Left forelimb (tissue), 1 donor: ENCODE results near the gene UNC13C.
"Not testable (repeated sequence)": the region's sequence is repeated elsewhere in the genome, so short reads cannot be mapped to it uniquely, and the experiment has no call there.

Experiments
- DNase-seq: peaks from one replicate; pipeline ENCODE4 v3.0.0-alpha.2; 2018; ENCODE audit warnings: low spot score

UNC13C gene

GRCh38 chr15:53978253-53978906, at the start of gene UNC13C:
TSS of gene UNC13C (plus strand) at chr15:53978441. CDS start at chr15:54012904, 34,463 bp downstream.
- DNase-seq, result peak; percentile 67

DNA sequence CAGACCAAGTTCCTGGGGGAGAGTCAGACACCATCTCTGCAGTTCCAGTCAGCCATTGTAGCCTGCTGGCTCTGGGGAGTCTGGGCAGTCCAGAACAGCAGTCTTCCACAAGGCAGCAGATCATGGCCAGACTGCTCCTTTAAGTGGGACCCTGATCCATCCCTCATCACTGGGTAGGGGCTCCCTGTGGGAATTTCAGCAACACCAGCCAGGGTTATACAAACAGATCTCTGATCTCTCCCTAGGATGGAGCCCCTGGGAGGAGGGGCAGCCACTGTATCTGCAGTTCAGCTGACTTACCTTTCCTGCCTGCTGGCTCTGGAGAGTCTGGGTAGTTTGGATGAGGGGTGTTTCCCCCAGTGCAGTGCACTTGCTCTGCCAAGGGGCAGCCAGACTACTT, 42.1 kb upstream of the UNC13C start:
- DNase-seq, result no peak

GRCh38 chr15:53937632-53938031, 40.6 kb upstream of the UNC13C start:
- not testable (repeated sequence) for DNase-seq

DNA sequence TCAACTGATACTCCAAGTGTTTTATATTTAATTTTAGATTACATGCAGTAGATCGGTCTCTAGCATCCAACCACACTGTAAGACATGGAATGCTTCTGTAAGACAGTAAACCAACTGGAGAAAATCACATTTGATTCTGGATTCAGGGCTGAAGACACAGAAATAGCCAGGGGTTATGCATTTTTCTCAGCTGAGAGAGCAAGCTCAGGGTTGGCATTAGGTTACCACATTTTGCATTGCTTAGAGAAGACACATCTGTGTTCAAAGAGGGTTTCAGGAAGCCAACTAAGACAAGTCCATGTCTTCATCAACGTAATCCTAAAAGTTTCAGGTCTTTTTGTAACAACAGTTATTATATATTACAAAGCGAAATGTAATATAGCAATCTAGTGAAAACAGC, 27.7 kb upstream of the UNC13C start:
- no peak for DNase-seq

DNA sequence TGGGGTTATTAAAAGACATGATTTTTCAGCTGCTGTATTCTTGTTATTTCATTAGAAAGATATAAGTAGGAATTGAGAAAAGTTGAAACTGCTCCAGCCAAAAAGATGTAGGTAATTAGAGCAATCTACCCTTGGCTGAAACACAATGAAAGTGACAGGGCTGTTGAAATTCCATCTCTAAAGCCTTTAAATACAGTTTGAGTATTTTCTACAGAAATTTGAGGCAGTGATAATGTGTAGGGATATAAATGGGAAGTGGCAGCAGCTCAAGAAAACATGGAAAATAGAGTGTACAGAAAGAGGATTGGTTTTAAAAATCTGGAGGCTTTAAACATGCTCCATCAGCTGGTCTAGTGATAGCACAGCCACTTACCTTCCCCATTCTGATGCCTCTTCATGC, 22.8 kb upstream of the UNC13C start:
- no peak for DNase-seq

GRCh38 chr15:53962646-53963561, 15.3 kb upstream of the UNC13C start:
- no peak for DNase-seq

GRCh38 chr15:53963801-53964200, 14.4 kb upstream of the UNC13C start:
- DNase-seq, result no peak

- no peak for DNase-seq
Measured at GRCh38 chr15:53974121-53974520, 4.1 kb upstream of the UNC13C start.

- DNase-seq, result no peak
Measured at GRCh38 chr15:53974813-53975212, 3.4 kb upstream of the UNC13C start.

- DNase-seq, result no peak
Measured at GRCh38 chr15:53976844-53977392, 1.3 kb upstream of the UNC13C start.

DNA sequence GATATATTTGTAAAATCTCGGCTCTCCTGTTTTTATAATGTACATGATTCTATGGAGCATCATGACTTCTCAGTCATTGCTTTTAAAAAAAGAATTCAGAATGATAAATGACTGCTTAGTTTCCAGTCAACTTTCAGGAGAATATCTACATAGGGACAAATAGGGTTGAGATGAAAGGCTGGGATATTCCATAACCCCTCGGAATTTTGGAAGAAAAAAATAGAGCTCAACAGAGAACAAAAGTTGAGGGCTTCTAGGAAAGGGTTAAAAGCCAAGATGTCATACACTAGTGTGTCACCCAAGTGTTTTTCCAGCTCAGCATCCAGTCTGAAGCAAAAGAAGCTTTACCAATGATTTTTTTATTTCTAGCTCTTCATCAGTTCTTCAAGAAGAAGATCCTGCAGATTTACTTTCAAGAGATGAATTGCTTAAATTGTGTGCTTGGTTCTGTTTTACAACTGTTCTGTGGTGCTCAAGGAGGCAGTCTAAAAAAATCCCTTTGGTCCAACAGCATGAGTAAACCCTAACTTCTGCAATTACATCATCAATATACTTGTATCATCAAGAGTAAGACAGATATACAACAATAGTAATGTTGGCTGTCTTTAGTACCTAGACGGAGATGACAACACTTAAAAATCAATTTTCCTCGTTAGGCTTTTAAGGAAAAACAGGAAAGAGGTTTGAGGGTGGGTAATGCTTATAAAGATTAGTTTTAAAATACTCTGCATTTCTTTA, 979 bp downstream of the UNC13C start:
- no peak for DNase-seq

- no peak for DNase-seq
Measured at GRCh38 chr15:53980021-53980420, 1.8 kb downstream of the UNC13C start.

DNA sequence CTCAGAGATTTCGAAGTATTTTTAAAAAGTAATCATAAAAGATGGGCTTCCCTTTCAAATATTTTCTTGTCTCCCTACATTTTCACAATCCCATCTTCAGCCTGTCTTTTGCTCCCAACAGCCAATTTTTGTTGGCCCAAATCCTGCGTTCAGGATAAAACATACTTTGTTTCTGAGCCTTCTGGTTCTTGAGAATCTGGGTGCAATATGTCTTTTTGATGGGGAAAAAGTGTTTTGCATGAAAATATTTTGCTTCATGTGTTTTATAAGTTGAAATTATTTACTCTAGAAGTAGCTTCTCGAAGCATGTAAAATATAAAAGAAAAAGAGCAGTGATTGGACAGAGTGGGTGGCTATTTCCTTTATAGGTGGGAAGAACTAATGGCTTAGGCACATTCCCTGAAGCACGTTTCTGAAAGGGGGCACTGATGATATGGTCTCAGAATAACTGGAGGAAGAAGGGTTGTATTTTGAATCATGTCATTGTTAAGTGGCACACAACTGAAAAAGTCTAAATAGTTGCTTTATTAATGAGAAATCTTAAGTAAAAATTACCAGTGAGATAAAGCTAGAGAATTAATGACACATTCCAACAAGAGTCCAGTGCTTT, 3.9 kb downstream of the UNC13C start:
- no peak for DNase-seq

DNA sequence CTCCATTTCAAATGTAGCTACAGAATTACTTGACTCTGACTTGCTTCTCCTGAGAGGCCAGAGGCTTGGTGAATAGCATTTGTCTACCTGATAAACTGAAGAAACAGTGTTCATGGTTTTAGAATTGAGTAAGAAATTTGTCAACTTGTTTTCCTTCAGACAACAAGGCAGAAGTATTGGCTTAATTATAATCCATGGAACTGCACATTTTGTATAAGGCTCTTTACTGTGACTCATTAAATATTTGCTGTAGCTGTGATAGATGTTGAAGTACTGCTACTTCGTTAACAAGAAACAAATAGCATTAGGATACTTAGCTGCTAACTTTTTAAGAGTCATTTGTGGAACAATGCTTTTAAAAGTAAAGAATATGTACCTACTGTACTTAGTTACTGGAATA, 4.6 kb downstream of the UNC13C start:
- DNase-seq, result no peak

DNA sequence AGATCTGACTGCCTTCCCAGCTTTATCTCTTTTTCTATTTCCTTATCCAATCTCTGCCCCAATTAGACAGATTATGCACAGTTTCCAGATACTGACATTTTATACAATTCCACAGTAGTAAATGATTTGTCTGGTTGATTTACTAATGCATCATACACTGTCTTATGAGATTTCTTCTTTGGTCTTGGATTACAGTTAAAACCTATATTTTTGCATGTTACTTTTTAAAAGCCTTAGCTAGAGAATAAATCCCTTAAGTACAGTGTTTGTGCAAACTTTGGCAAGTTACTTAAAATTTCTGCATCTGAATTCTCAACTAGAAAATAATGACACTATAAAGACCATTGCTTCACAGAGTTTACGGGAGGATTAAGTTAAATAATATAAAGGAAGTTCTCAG, 6.0 kb downstream of the UNC13C start:
- DNase-seq, result no peak

DNA sequence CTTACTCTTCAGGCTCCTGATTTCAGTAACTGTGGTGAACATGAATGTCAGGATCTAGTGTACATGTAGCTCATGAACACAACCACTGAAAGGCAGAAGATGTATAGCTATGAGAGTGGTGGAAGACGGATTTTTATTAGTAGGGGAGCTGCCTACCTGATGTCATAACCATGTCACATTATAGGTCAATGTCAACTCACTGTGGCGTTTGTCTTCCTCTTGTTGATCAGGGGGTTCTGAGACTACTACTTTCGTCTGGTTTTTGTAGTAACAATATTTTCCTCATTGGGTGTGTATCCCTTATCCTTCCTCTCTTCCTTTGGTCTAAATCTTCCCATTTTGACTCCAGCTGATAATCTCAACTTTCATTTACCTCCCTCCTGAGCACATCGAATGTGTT, 7.3 kb downstream of the UNC13C start:
- no peak for DNase-seq

DNA sequence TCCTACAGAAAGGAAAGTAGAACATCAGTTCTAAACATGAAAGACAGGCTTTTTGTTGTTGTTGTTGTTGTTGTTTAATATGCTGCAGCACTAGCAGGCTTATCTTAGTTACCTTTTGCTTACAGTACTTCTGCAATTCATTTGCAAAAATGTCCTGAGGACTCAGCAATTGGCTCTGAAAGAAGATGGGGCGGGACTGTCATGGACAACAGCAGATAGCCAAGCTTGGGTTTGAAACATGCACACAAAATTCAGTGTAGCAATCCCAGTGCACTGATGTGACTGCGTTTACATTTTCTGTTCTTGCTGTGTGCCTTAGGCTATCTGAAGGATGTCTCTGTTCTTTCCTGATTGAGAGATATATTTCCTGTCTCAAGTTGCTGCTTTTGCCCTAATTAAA, 9.2 kb downstream of the UNC13C start:
- DNase-seq, result no peak

DNA sequence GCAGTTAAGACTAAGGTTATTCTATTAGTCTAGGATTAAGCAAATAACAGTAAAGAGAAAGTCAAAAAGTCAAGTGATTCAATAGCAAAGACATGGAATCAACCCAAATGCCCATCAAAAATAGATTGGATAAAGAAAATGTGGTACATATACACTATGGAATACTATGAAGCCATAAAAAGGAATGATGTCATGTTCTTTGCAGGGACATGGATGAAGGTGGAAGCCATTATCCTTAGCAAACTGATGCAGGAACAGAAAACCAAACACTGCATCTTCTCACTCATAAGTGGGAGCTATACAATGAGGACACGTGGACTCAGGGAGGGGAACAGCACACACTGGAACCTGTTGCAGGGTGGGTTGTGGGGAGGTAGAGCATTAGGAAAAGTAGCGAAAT, 29.0 kb downstream of the UNC13C start:
- no peak for DNase-seq

- no peak for DNase-seq
Measured at GRCh38 chr15:54011656-54012055, 33.4 kb downstream of the UNC13C start.

- DNase-seq, result no peak
Measured at GRCh38 chr15:54014067-54014655, 35.9 kb downstream of the UNC13C start.

- no peak for DNase-seq
Measured at GRCh38 chr15:54017251-54017650, 39.0 kb downstream of the UNC13C start.

GRCh38 chr15:54017959-54018358, 39.7 kb downstream of the UNC13C start:
- DNase-seq, result no peak
